ENCODE measurements around the gene INHBE.
"Not testable (repeated sequence)": the region's sequence is repeated elsewhere in the genome, so short reads cannot be mapped to it uniquely, and the experiment has no call there.

Gene INHBE

DNA sequence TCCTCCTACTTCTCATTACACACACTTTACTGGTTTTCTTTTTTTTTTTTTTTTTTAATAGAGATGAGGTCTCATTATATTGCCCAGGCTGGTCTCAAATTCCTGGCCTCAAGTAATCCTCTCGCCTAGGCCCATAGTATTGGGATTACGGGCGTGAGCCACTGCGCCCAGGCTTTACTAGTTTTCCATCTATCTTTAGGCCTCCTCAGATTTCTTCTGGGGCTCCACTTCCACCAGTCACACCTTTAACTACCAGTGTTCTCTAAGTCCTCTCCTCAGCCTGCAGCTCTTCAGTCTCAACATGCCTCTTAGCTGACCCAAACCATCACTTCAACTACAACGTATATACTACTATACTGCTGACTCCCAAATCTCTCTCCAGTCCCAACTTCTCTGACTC, 34.6 kb upstream of the INHBE start:
- TF ChIP-seq CTCF (IDR thresholded peaks at IDR 0.05) (no peak), ZFX (IDR thresholded peaks at IDR 0.05; ENCODE audit: borderline replicate concordance) (no peak)
- H3K27ac ChIP-seq, result no peak overlapping the region

- H3K27ac ChIP-seq, result not testable (repeated sequence)
Measured at GRCh38 chr12:57426948-57427347, 28.2 kb upstream of the INHBE start.

- TF ChIP-seq CTCF (IDR thresholded peaks at IDR 0.05) (no peak), ZFX (IDR thresholded peaks at IDR 0.05; ENCODE audit: borderline replicate concordance) (no peak)
- H3K27ac ChIP-seq, result peak overlapping the region; percentile 93
Measured at GRCh38 chr12:57428965-57429364, 26.1 kb upstream of the INHBE start.

- TF ChIP-seq ZFX (IDR thresholded peaks at IDR 0.05; ENCODE audit: borderline replicate concordance) (no peak), CTCF (IDR thresholded peaks at IDR 0.05) (no peak)
- H3K27ac ChIP-seq, result peak overlapping the region; percentile 93
Measured at GRCh38 chr12:57429473-57430111, 25.5 kb upstream of the INHBE start.

DNA sequence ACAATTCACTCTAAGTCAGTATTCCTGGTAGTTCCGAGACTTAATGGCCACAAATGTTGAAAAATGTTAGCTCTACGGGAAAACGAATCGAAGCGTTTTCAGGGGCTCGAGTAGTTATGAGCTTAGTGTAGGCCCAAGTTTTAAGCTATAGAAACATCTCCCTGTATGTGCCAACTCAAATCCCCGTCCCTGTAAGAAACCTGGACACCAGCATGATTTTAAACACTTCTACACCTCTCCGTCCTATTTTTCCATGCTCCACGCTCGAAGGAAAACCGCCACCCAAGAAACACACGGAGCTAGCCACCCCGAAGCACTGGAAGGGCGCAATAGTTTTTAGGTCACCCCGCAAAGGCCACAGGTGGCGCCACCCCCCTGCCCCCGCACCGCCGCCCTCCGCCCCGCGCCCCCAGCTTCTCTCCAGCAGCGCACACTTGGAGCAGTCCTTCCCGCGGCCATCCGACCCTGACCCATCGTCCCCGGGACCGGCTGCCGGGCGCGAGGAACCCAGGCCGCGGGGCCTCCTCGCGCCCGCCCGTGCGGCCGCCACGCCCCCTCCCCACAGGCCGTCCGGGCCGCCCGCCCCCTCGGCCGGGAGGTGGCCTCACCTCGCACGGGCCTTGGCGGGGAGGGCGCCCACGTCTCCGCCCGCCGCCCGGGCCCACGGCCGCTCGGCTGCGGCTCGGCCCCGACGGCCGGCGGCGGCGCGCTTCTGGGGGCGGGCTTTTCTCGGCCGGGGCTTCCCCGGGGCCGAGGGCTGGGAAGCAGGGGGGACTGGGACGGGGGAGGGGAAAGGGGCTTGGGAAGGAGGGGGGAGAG, 24.8 kb upstream of the INHBE start:
- peak; percentile 35; the same call in 1 of the 2 replicates for TF ChIP-seq CTCF (IDR thresholded peaks at IDR 0.05)
- no peak for TF ChIP-seq ZFX (IDR thresholded peaks at IDR 0.05; ENCODE audit: borderline replicate concordance)

GRCh38 chr12:57430931-57431566, 24.1 kb upstream of the INHBE start, which contains the start of gene R3HDM2:
TSS of gene R3HDM2 (minus strand) at chr12:57431043. CDS start at chr12:57310428, 120,615 bp downstream.
- H3K27ac ChIP-seq, result peak within 1 kb of the TSS; percentile 93

More for the DNA sequence above, 24.8 kb upstream of the INHBE start:
- H3K27ac ChIP-seq, result peak overlapping the region; percentile 93

More at GRCh38 chr12:57430931-57431566, 24.1 kb upstream of the INHBE start, which contains the start of gene R3HDM2:
- no peak for TF ChIP-seq ZFX (IDR thresholded peaks at IDR 0.05; ENCODE audit: borderline replicate concordance)
- TF ChIP-seq CTCF (IDR thresholded peaks at IDR 0.05), result no peak

Data from 22Rv1 (cell line).